ENCODE results near the gene ACTL8.

The ACTL8 gene

DNA sequence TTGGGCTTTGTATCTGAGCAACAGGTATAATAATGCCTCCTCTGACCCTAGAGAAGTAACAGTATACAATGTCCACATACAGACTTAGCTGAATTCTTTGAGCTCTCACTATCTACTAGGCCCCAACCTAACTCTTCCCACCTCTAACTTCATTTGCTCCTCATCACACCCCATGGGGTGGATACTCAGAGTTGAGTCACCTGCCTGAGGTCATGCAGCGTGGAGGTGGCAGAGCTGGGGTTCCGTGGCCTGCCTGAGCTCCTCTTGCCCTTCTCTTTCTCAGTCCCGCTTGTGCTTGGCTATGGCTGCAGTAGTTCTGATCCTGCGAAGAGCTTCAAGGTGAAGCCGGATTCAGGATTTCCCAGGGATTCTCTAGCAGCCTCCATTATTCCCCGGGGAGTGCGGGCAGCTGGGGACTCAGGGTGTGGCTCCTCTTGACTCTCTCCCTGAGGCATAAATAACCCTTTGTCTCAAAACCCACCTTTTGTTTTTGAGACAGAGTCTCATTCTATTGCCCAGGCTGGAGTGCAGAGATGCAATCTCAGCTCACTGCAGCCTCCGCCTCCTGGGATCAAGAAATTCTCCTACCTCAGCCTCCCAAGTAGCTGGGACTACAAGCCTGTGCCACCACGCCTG is 29.9 kb upstream of the ACTL8 start:
- no peak overlapping the region for H3K4me2 ChIP-seq (ENCODE audit: low read depth, low read length)
- H3K27ac ChIP-seq (ENCODE audit: low read length), result no peak overlapping the region
- no peak for DNase-seq
- no peaks in the 10 kb centered on the region for H3K4me1 ChIP-seq (ENCODE audit: low read length)
- H3K9ac ChIP-seq (ENCODE audit: low read length), result no peak overlapping the region
- H3K79me2 ChIP-seq (ENCODE audit: low read length), result no peaks in the 10 kb centered on the region
- no peak overlapping the region for H3K4me3 ChIP-seq (ENCODE audit: low read length)
- H3K9me3 ChIP-seq (replicated peaks; ENCODE audit: insufficient read depth, low read length), result no peaks in the 10 kb centered on the region
- H2AFZ ChIP-seq (ENCODE audit: low read length), result no peak overlapping the region
- H3K27me3 ChIP-seq (replicated peaks; ENCODE audit: insufficient read depth, low read length), result peaks cover 90% of the 10 kb centered on the region
- no peaks in the 10 kb centered on the region for H3K36me3 ChIP-seq (replicated peaks; ENCODE audit: insufficient read depth, low read length)
- TF ChIP-seq EZH2phosphoT487 (IDR thresholded peaks at IDR 0.05; ENCODE audit: low read length) (no peak), EZH2 (optimal IDR thresholded peaks at IDR 0.05; ENCODE audit: low read depth, low read length) (no peak)
- TF ChIP-seq, protein P1, sequence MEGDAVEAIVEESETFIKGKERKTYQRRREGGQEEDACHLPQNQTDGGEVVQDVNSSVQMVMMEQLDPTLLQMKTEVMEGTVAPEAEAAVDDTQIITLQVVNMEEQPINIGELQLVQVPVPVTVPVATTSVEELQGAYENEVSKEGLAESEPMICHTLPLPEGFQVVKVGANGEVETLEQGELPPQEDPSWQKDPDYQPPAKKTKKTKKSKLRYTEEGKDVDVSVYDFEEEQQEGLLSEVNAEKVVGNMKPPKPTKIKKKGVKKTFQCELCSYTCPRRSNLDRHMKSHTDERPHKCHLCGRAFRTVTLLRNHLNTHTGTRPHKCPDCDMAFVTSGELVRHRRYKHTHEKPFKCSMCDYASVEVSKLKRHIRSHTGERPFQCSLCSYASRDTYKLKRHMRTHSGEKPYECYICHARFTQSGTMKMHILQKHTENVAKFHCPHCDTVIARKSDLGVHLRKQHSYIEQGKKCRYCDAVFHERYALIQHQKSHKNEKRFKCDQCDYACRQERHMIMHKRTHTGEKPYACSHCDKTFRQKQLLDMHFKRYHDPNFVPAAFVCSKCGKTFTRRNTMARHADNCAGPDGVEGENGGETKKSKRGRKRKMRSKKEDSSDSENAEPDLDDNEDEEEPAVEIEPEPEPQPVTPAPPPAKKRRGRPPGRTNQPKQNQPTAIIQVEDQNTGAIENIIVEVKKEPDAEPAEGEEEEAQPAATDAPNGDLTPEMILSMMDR (IDR thresholded peaks at IDR 0.05; ENCODE audit: low read length), result no peak
- no peaks in the 10 kb centered on the region for H3K9me2 ChIP-seq (replicated peaks; ENCODE audit: insufficient read depth, low read length)
- no peaks in the 10 kb centered on the region for H4K20me1 ChIP-seq (ENCODE audit: insufficient read depth, low read length)
- H3F3A ChIP-seq (ENCODE audit: insufficient read depth, low read length), result no peaks in the 10 kb centered on the region

- no peaks in the 10 kb centered on the region for H3K9me2 ChIP-seq (replicated peaks; ENCODE audit: insufficient read depth, low read length)
- H3K36me3 ChIP-seq (replicated peaks; ENCODE audit: insufficient read depth, low read length), result no peaks in the 10 kb centered on the region
- H3K79me2 ChIP-seq (ENCODE audit: low read length), result no peaks in the 10 kb centered on the region
- H3K9me3 ChIP-seq (replicated peaks; ENCODE audit: insufficient read depth, low read length), result no peaks in the 10 kb centered on the region
- H3K4me1 ChIP-seq (ENCODE audit: low read length), result no peaks in the 10 kb centered on the region
- no peak overlapping the region for H3K9ac ChIP-seq (ENCODE audit: low read length)
- no peak for DNase-seq
- no peak overlapping the region for H2AFZ ChIP-seq (ENCODE audit: low read length)
- no peak overlapping the region for H3K4me3 ChIP-seq (ENCODE audit: low read length)
- TF ChIP-seq, protein P1 (IDR thresholded peaks at IDR 0.05; ENCODE audit: low read length), result no peak
- TF ChIP-seq EZH2 (optimal IDR thresholded peaks at IDR 0.05; ENCODE audit: low read depth, low read length) (no peak), EZH2phosphoT487 (IDR thresholded peaks at IDR 0.05; ENCODE audit: low read length) (no peak)
- H4K20me1 ChIP-seq (ENCODE audit: insufficient read depth, low read length), result no peaks in the 10 kb centered on the region
- H3K27ac ChIP-seq (ENCODE audit: low read length), result no peak overlapping the region
- H3F3A ChIP-seq (ENCODE audit: insufficient read depth, low read length), result no peaks in the 10 kb centered on the region
- H3K4me2 ChIP-seq (ENCODE audit: low read depth, low read length), result no peak overlapping the region
- H3K27me3 ChIP-seq (replicated peaks; ENCODE audit: insufficient read depth, low read length), result peaks cover 90% of the 10 kb centered on the region
Observed at GRCh38 chr1:17725811-17726582, 29.1 kb upstream of the ACTL8 start.

DNA sequence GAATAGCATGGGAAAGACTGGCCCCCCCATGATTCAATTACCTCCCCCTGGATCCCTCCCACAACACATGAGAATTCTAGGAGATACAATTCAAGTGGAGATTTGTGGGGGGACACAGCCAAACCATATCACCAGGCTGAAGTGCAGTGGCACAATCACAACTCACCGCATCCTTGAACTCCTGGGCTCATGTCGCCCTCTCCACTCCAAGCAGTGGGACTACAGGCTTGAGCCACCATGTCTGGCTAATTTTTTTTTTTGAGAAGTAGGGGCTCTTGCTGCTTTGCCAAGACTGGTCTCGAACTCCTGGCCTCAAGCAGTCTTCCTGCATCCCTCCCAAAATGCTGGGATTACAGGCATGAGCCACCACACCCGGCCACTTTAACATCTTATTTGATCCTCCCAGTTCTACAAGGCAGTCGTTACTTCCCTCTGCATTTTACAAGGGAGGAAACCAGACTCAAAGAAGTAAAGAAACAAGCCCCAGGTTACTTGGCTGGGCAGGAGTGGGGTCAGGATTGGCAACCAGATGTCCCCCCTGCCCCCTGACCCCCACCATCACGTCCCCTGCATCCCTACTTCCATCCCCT is 26.9 kb upstream of the ACTL8 start:
- H2AFZ ChIP-seq (ENCODE audit: low read length), result no peak overlapping the region
- TF ChIP-seq EZH2 (optimal IDR thresholded peaks at IDR 0.05; ENCODE audit: low read depth, low read length) (no peak), EZH2phosphoT487 (IDR thresholded peaks at IDR 0.05; ENCODE audit: low read length) (no peak)
- TF ChIP-seq, protein P1 (IDR thresholded peaks at IDR 0.05; ENCODE audit: low read length), result no peak
- no peaks in the 10 kb centered on the region for H3K36me3 ChIP-seq (replicated peaks; ENCODE audit: insufficient read depth, low read length)
- no peak overlapping the region for H3K4me3 ChIP-seq (ENCODE audit: low read length)
- H3K79me2 ChIP-seq (ENCODE audit: low read length), result no peaks in the 10 kb centered on the region
- H3K27me3 ChIP-seq (replicated peaks; ENCODE audit: insufficient read depth, low read length), result peaks cover 87% of the 10 kb centered on the region
- H3K4me2 ChIP-seq (ENCODE audit: low read depth, low read length), result no peak overlapping the region
- H4K20me1 ChIP-seq (ENCODE audit: insufficient read depth, low read length), result no peaks in the 10 kb centered on the region
- DNase-seq, result no peak
- no peaks in the 10 kb centered on the region for H3F3A ChIP-seq (ENCODE audit: insufficient read depth, low read length)
- no peaks in the 10 kb centered on the region for H3K9me3 ChIP-seq (replicated peaks; ENCODE audit: insufficient read depth, low read length)
- no peaks in the 10 kb centered on the region for H3K4me1 ChIP-seq (ENCODE audit: low read length)
- no peak overlapping the region for H3K9ac ChIP-seq (ENCODE audit: low read length)
- H3K9me2 ChIP-seq (replicated peaks; ENCODE audit: insufficient read depth, low read length), result no peaks in the 10 kb centered on the region
- no peak overlapping the region for H3K27ac ChIP-seq (ENCODE audit: low read length)
